Prostate gland (tissue), 2 donors: ENCODE data around the gene CTNNA1. TPM values are rescaled to one million over a fixed set of nuclear protein-coding genes. Genes with fewer than 3 reads are reported as not detected.

ENCODE experiments used
- DNase-seq: peaks from one replicate; pipeline ENCODE4 v3.0.0-alpha.2; 2019; ENCODE audit warnings: low spot score
- H3K27ac ChIP-seq, 2 donors: fragments of 200-600 bp; sonication (generic); 2 replicates each; pipeline ENCODE4 v1.5.1; 2017 to 2019
- H3K27me3 ChIP-seq: fragments of 200-600 bp; sonication (generic); replicated peaks from 2 replicates; pipeline ENCODE4 v1.5.1; 2019; ENCODE audit not compliant: insufficient read depth
- H3K36me3 ChIP-seq, 2 donors: fragments of 200-600 bp; sonication (generic); 1 replicate in 1 of 2; 2 replicates in 1 of 2; pipeline versions ENCODE4 v1.5.1 to v1.8.1; 2017 to 2019
- H3K4me1 ChIP-seq: fragments of 200-600 bp; sonication (generic); replicated peaks from 2 replicates; pipeline ENCODE4 v1.5.1; 2019
- H3K4me3 ChIP-seq, 2 donors: fragments of 200-600 bp; sonication (generic); 2 replicates each; pipeline ENCODE4 v1.5.1; 2017 to 2019
- H3K9me3 ChIP-seq: fragments of 200-600 bp; sonication (generic); 2 replicates; pipeline ENCODE4 v1.5.1; 2017
- POLR2A ChIP-seq: fragments of 450-650 bp; IDR thresholded peaks from one replicate; pipeline ENCODE4 v1.6.1; 2016; ENCODE audit warnings: antibody characterized with exemption, mild to moderate bottlenecking
- POLR2AphosphoS5 ChIP-seq: sonication (generic); formaldehyde crosslinking; IDR thresholded peaks from one replicate; pipeline ENCODE4 v1.6.1; 2017; ENCODE audit warnings: antibody characterized with exemption
- WGBS: methylation state at CpG from one replicate; pipeline ENCODE4 v1.1.5; 2018; 5-methylcytosine and 5-hydroxymethylcytosine counted together
- intact Hi-C: fragments of 100-400 bp; cut with DNase I; formaldehyde crosslinking; loops from one replicate; pipeline ENCODE4 v1.14.2; 2022
- total RNA-seq, 2 donors: library from RNA; depleted of rRNA; stranded (reverse); fragments of >200 nt; gene quantifications; one replicate each; pipeline ENCODE4 v1.1.0, GENCODE V29; 2016
- TF ChIP-seq, protein P1 (sequence below), 4 experiments: fragments of 200-600 bp in 2 of 4; fragments of 450-650 bp in 2 of 4; sonication (generic) in 2 of 4; IDR thresholded peaks; 1 replicate in 3 of 4; 2 replicates in 1 of 4; pipeline ENCODE4 v1.5.1; 2016 to 2019; ENCODE audit warnings: antibody characterized with exemption in 4 of 4, mild to moderate bottlenecking in 2 of 4, moderate library complexity in 2 of 4

The CTNNA1 gene
- total RNA-seq, 2 donors from 2014 or later = 210 to 212 TPM

GRCh38 chr5:138979684-138980280 is 226.6 kb downstream of the CTNNA1 start:
- TF ChIP-seq POLR2AphosphoS5 = no peak
- TF ChIP-seq POLR2A = no peak
- TF ChIP-seq, protein P1, sequence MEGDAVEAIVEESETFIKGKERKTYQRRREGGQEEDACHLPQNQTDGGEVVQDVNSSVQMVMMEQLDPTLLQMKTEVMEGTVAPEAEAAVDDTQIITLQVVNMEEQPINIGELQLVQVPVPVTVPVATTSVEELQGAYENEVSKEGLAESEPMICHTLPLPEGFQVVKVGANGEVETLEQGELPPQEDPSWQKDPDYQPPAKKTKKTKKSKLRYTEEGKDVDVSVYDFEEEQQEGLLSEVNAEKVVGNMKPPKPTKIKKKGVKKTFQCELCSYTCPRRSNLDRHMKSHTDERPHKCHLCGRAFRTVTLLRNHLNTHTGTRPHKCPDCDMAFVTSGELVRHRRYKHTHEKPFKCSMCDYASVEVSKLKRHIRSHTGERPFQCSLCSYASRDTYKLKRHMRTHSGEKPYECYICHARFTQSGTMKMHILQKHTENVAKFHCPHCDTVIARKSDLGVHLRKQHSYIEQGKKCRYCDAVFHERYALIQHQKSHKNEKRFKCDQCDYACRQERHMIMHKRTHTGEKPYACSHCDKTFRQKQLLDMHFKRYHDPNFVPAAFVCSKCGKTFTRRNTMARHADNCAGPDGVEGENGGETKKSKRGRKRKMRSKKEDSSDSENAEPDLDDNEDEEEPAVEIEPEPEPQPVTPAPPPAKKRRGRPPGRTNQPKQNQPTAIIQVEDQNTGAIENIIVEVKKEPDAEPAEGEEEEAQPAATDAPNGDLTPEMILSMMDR (IDR thresholded peaks at IDR 0.05) = no peak

GRCh38 chr5:138980441-138980840 is 227.2 kb downstream of the CTNNA1 start:
- no peak overlapping the region for H3K27ac ChIP-seq
- intact Hi-C loops = no loop called here
- no peaks in the 10 kb centered on the region for H3K27me3 ChIP-seq
- no peak for DNase-seq
- H3K9me3 ChIP-seq = no peaks in the 10 kb centered on the region
- no peaks in the 10 kb centered on the region for H3K36me3 ChIP-seq
- H3K4me1 ChIP-seq = no peaks in the 10 kb centered on the region
- H3K4me3 ChIP-seq = no peak overlapping the region
- TF ChIP-seq POLR2A (no peak), POLR2AphosphoS5 (no peak)
- TF ChIP-seq, protein P1 (IDR thresholded peaks at IDR 0.05) = no peak

More at GRCh38 chr5:138979684-138980280, 226.6 kb downstream of the CTNNA1 start:
- H3K27ac ChIP-seq = no peak overlapping the region
- 75% methylated on average over 5 of the region's 5 CpGs for WGBS
- no peaks in the 10 kb centered on the region for H3K36me3 ChIP-seq
- no peaks in the 10 kb centered on the region for H3K27me3 ChIP-seq
- no peak overlapping the region for H3K4me3 ChIP-seq
- no peaks in the 10 kb centered on the region for H3K9me3 ChIP-seq
- H3K4me1 ChIP-seq = no peaks in the 10 kb centered on the region
- DNase-seq = no peak
- intact Hi-C loops = no loop called here

GRCh38 chr5:138981131-138981530 is 227.9 kb downstream of the CTNNA1 start:
- TF ChIP-seq, protein P1 (IDR thresholded peaks at IDR 0.05) = no peak
- TF ChIP-seq POLR2A = no peak
- no peak for TF ChIP-seq POLR2AphosphoS5
- H3K36me3 ChIP-seq = no peaks in the 10 kb centered on the region
- intact Hi-C loops = no loop called here
- no peak for DNase-seq
- H3K9me3 ChIP-seq = no peaks in the 10 kb centered on the region
- H3K27ac ChIP-seq = no peak overlapping the region
- WGBS = 96% methylated on average over 3 of the region's 3 CpGs
- no peak overlapping the region for H3K4me3 ChIP-seq
- H3K27me3 ChIP-seq = no peaks in the 10 kb centered on the region
- no peaks in the 10 kb centered on the region for H3K4me1 ChIP-seq

DNA sequence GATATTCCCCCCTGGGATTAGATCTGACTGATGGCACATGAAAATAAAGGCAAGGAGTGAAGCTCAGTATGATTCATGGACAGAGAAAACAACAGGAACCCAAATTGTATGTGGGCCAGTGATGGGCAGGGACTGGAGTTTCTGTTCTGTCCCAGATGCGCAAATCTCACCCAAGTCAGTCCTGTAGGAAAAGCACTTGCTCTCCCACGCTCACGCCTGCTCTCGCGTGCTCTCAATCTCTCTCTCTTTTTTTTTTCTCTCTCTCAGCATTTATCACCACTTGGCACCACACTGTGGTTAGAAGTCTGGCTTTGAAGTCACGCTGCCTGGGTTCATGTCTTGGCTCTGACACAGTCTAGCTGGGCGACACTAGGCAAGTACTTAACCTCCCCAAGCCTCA is 228.4 kb downstream of the CTNNA1 start:
- intact Hi-C loops = no loop called here

DNA sequence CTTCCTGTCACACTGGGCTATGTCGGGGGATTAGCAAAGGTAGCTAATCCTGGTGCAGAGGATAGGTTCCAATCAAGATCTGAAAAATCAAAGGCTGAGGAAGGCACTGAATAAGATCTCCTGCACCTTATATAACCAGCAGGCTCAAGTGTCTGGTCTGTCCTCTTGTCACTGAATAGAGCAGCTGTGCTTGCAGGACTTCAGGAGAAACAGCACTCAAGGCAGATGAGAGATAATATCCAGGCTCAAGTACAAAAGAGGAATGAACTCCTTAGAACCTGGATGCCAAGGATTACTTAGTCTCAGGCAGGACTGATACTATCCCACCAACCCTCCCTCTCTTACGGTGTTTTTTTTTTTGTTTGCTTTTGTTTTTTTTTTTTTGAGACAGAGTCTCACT is 230.8 kb downstream of the CTNNA1 start:
- intact Hi-C loops = no loop called here
- TF ChIP-seq POLR2AphosphoS5 = no peak
- TF ChIP-seq POLR2A = no peak
- TF ChIP-seq, protein P1 (IDR thresholded peaks at IDR 0.05) = no peak
- DNase-seq = no peak
- no peak overlapping the region for H3K4me3 ChIP-seq
- 66% methylated on average over 2 of the region's 2 CpGs for WGBS
- no peak overlapping the region for H3K27ac ChIP-seq
- no peaks in the 10 kb centered on the region for H3K9me3 ChIP-seq
- H3K36me3 ChIP-seq = no peaks in the 10 kb centered on the region
- no peaks in the 10 kb centered on the region for H3K27me3 ChIP-seq
- no peaks in the 10 kb centered on the region for H3K4me1 ChIP-seq

More for the DNA sequence above, 228.4 kb downstream of the CTNNA1 start:
- no peaks in the 10 kb centered on the region for H3K27me3 ChIP-seq
- no peaks in the 10 kb centered on the region for H3K9me3 ChIP-seq
- H3K4me1 ChIP-seq = no peaks in the 10 kb centered on the region
- H3K36me3 ChIP-seq = no peaks in the 10 kb centered on the region
- TF ChIP-seq, protein P1 (IDR thresholded peaks at IDR 0.05) = no peak
- TF ChIP-seq POLR2AphosphoS5 (no peak), POLR2A (no peak)
- no peak for DNase-seq
- 67% methylated on average over 7 of the region's 7 CpGs for WGBS
- H3K27ac ChIP-seq = no peak overlapping the region
- no peak overlapping the region for H3K4me3 ChIP-seq
